Endothelial cell of umbilical vein (primary cell): Measurements from ENCODE around the gene MLIP. TPM values are rescaled to one million over a fixed set of nuclear protein-coding genes. Genes with fewer than 3 reads are reported as not detected.

Experiments used
- BruUV-seq: library from RNA; stranded (reverse); fragments of 400-500 nt; replicated peaks from 2 replicates; lab custom pipeline; 2021; lab: Mats Ljungman, UMichigan
- CTCF ChIA-PET: fragments of 300-600, 350-600 bp; sonication (Branson Sonifier 250); formaldehyde crosslinking; loops from one replicate; lab custom pipeline; 2021; ENCODE audit warnings: antibody characterized with exemption, inconsistent platforms; lab: Charles Lee
- POLR2A ChIA-PET: fragments of 300-600, 350-600 bp; sonication (Branson Sonifier 250); formaldehyde crosslinking; loops from one replicate; lab custom pipeline; 2021; ENCODE audit warnings: antibody characterized with exemption, inconsistent platforms; lab: Charles Lee
- DNase-seq: peaks from one replicate; pipeline ENCODE4 v3.0.0-alpha.2; 2011; ENCODE audit warnings: low read depth, low spot score
- FAIRE-seq: peaks from 2 replicates; lab custom pipeline; 2011; peaks lifted over from hg19 to GRCh38; lab: Jason Lieb, UNC
- H2AFZ ChIP-seq: 2 replicates; pipeline ENCODE4 v1.6.0; 2012; ENCODE audit warnings: low read depth, low read length, control low read depth, inconsistent platforms
- H3K27ac ChIP-seq: 2 replicates; pipeline ENCODE4 v1.5.1; 2011; ENCODE audit warnings: low read depth, mild to moderate bottlenecking, control low read depth, low read length, moderate library complexity; ENCODE audit not compliant: insufficient read depth
- H3K27me3 ChIP-seq, 2 experiments: 2 replicates each; pipeline versions ENCODE4 v1.6.0 to v1.6.1; 2011; ENCODE audit warnings: low read length in 2 of 2, mixed read lengths in 1 of 2; ENCODE audit not compliant: control insufficient read depth in 2 of 2, insufficient read depth in 2 of 2
- H3K36me3 ChIP-seq, 2 experiments: 2 replicates in 1 of 2; 3 replicates in 1 of 2; pipeline ENCODE4 v1.5.1; 2011; ENCODE audit warnings: low read length in 2 of 2, mild to moderate bottlenecking in 1 of 2, moderate library complexity in 1 of 2; ENCODE audit not compliant: control insufficient read depth in 2 of 2, insufficient read depth in 2 of 2; ENCODE audit errors: extremely low read depth in 1 of 2
- H3K4me1 ChIP-seq: 3 replicates; pipeline ENCODE4 v1.5.1; 2011; ENCODE audit warnings: mild to moderate bottlenecking, low read length; ENCODE audit not compliant: control insufficient read depth, insufficient read depth; ENCODE audit errors: extremely low read depth
- H3K4me2 ChIP-seq: 2 replicates; pipeline ENCODE4 v1.6.1; 2011; ENCODE audit warnings: low read length, control low read depth, mixed read lengths; ENCODE audit not compliant: insufficient read depth
- H3K4me3 ChIP-seq, 3 experiments: fragments of 200-600 bp in 1 of 3; sonication (generic), shearing (Covaris generic) in 1 of 3; replicated peaks in 1 of 3; 2 replicates each; pipeline ENCODE4 v1.5.1; 2011 to 2016; ENCODE audit warnings: control low read depth in 3 of 3, low read length in 3 of 3, mild to moderate bottlenecking in 2 of 3, inconsistent platforms in 1 of 3, low read depth in 1 of 3, moderate library complexity in 1 of 3; ENCODE audit not compliant: insufficient read depth in 1 of 3
- H3K79me2 ChIP-seq: 2 replicates; pipeline ENCODE4 v1.6.0; 2012; ENCODE audit warnings: low read length, inconsistent platforms; ENCODE audit not compliant: control insufficient read depth, insufficient read depth
- H3K9ac ChIP-seq: replicated peaks from 2 replicates; pipeline ENCODE3; 2011; ENCODE audit warnings: low read length, control low read depth; ENCODE audit not compliant: insufficient read depth; ENCODE audit errors: extremely low read depth
- H3K9me1 ChIP-seq: replicated peaks from 3 replicates; pipeline ENCODE4 v1.6.0; 2011; ENCODE audit warnings: mild to moderate bottlenecking, low read length; ENCODE audit not compliant: control insufficient read depth, insufficient read depth; ENCODE audit errors: extremely low read depth
- H3K9me3 ChIP-seq: replicated peaks from 2 replicates; pipeline ENCODE4 v1.5.1; 2012; ENCODE audit warnings: low read length, inconsistent platforms; ENCODE audit not compliant: control insufficient read depth, insufficient read depth
- H4K20me1 ChIP-seq: replicated peaks from 2 replicates; pipeline ENCODE3; 2011; ENCODE audit warnings: mild to moderate bottlenecking, low read length; ENCODE audit not compliant: control insufficient read depth, insufficient read depth; ENCODE audit errors: extremely low read depth
- CTCF ChIP-seq, 2 donors: IDR thresholded peaks; 1 replicate in 1 of 2; 2 replicates in 1 of 2; pipeline ENCODE4 v1.5.1; 2011; ENCODE audit warnings: low read length in 2 of 2, mild to moderate bottlenecking in 2 of 2, moderate library complexity in 2 of 2, control low read depth in 1 of 2, inconsistent platforms in 1 of 2, low read depth in 1 of 2; ENCODE audit not compliant: insufficient read depth in 1 of 2; ENCODE audit errors: extremely low read depth in 1 of 2
- EZH2 ChIP-seq: IDR thresholded peaks from 2 replicates; pipeline ENCODE4 v1.6.1; 2012; ENCODE audit warnings: borderline replicate concordance, low read depth, mild to moderate bottlenecking, moderate library complexity, low read length, inconsistent platforms; ENCODE audit not compliant: severe bottlenecking
- FOS ChIP-seq: IDR thresholded peaks from 2 replicates; pipeline ENCODE4 v1.6.1; 2011; ENCODE audit warnings: mild to moderate bottlenecking, low read length, moderate library complexity, borderline replicate concordance; ENCODE audit not compliant: insufficient read depth
- GATA2 ChIP-seq: IDR thresholded peaks from 2 replicates; pipeline ENCODE4 v1.7.0; 2011; ENCODE audit warnings: low read depth, mild to moderate bottlenecking, moderate library complexity, mixed read lengths, low read length; ENCODE audit not compliant: insufficient read length, insufficient read depth
- JUN ChIP-seq: IDR thresholded peaks from 2 replicates; pipeline ENCODE4 v1.6.1; 2011; ENCODE audit warnings: borderline replicate concordance, low read depth; ENCODE audit not compliant: insufficient read length, insufficient read depth
- MAX ChIP-seq: IDR thresholded peaks from 2 replicates; pipeline ENCODE4 v1.6.1; 2011; ENCODE audit not compliant: insufficient read depth, insufficient read length
- MYC ChIP-seq: IDR thresholded peaks from one replicate; pipeline ENCODE4 v1.6.1; 2011; ENCODE audit warnings: mild to moderate bottlenecking, low read depth, low read length
- POLR2A ChIP-seq: IDR thresholded peaks from 2 replicates; pipeline ENCODE4 v1.6.1; 2012; ENCODE audit warnings: low read depth, mild to moderate bottlenecking, control low read depth, low read length
- POLR2AphosphoS5 ChIP-seq: IDR thresholded peaks from 2 replicates; pipeline ENCODE4 v1.6.1; 2012; ENCODE audit warnings: low read depth, mild to moderate bottlenecking, control low read depth, low read length, moderate library complexity; ENCODE audit not compliant: insufficient read depth
- dilution Hi-C: fragments of 300-500 bp; cut with MboI; formaldehyde crosslinking; loops from one replicate; pipeline ENCODE4 v1.15.0; 2019; ENCODE audit warnings: low sequenced_read_pairs; ENCODE audit not compliant: extremely low pct_ligation_motif_present
- intact Hi-C: fragments of 100-400 bp; cut with micrococcal nuclease; formaldehyde crosslinking; loops from one replicate; pipeline ENCODE4 v1.10.0; 2022
- polyA plus RNA-seq, 4 experiments: library from polyadenylated mRNA; depleted of rRNA in 3 of 4; stranded (reverse) in 3 of 4; unstranded in 1 of 4; fragments of >200 nt; gene quantifications; 2 replicates each; pipeline versions ENCODE4 v1.2.1 to v1.2.3, GENCODE V29; 2011 to 2012; ENCODE audit warnings: missing spikeins in 1 of 4
- total RNA-seq: library from RNA; stranded (reverse); gene quantifications from 2 replicates; pipeline ENCODE4 v1.2.3, GENCODE V29; 2021

MLIP gene
- total and polyA plus RNA-seq, 2 donors (not counting 3 experiments of a cell fraction or from before 2014, with no cell fraction given): 4.1 to 11.6 TPM

- intact Hi-C loops (no loop called here), dilution Hi-C loops (no loop called here)
- H3K4me2 ChIP-seq: no peak overlapping the region
- H3K36me3 ChIP-seq: no peaks in the 10 kb centered on the region
- H3K4me1 ChIP-seq: peaks cover 26% of the 10 kb centered on the region
- no peak overlapping the region for H3K9ac ChIP-seq
- H3K27me3 ChIP-seq: no peaks in the 10 kb centered on the region
- no peak overlapping the region for H3K4me3 ChIP-seq
- H3K9me3 ChIP-seq: no peaks in the 10 kb centered on the region
- no peak overlapping the region for H3K27ac ChIP-seq
- H4K20me1 ChIP-seq: no peaks in the 10 kb centered on the region
- H3K79me2 ChIP-seq: no peaks in the 10 kb centered on the region
- H2AFZ ChIP-seq: no peak overlapping the region
- H3K9me1 ChIP-seq: no peaks in the 10 kb centered on the region
- BruUV-seq: no TSS peak
- DNase-seq (no peak), FAIRE-seq (no peak)
- CTCF ChIA-PET: interaction anchor here (1.3 kb wide), 1 partner anchor 136 kb away, joined by 3 read pairs; no protein-coding TSS in a partner anchor
- TF ChIP-seq MAX (no peak), POLR2A (no peak), JUN (no peak), EZH2 (no peak), POLR2AphosphoS5 (no peak), CTCF (IDR thresholded peaks at IDR 0.05; ENCODE audit: extremely low read depth in 1 of 2, insufficient read depth in 1 of 2, low read depth in 1 of 2, low read length in 2 of 2) (no peak), MYC (no peak), FOS (no peak), GATA2 (no peak)
- POLR2A ChIA-PET: no interaction called here
These were observed 3.0 kb upstream of the MLIP start for GRCh38 chr6:54108271-54108670.
